Activated naive CD8-positive, alpha-beta T cell treated with anti-CD3 and anti-CD28 coated beads, Interleukin-2, amount 50 U/mL, for 16 hours (primary cell): ENCODE measurements around the gene MICAL3.

Source experiments
- DNase-seq: peaks from one replicate; pipeline ENCODE4 v3.0.0-alpha.2; 2020; ENCODE audit warnings: low read depth, low spot score

MICAL3 gene

DNA sequence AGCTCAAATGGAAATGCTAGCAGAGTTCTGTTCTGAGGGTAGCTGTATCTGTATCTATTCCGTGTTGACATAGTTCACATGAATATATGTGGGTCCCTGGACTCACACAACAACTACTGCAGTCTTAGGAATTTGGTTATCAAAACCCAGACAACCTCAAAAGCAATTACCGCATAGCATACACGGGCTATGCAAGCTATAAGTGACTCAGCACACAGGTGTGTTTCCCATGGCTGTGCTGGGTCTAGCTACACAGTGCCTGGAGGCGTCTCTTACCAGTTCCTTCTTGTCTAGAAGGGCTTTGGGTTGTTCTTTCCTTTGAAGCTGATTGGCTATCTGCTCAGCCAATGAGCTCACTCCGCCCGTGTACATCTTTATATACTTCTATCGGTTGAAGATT lies 151.9 kb downstream of the MICAL3 start:
- DNase-seq, result no peak

DNA sequence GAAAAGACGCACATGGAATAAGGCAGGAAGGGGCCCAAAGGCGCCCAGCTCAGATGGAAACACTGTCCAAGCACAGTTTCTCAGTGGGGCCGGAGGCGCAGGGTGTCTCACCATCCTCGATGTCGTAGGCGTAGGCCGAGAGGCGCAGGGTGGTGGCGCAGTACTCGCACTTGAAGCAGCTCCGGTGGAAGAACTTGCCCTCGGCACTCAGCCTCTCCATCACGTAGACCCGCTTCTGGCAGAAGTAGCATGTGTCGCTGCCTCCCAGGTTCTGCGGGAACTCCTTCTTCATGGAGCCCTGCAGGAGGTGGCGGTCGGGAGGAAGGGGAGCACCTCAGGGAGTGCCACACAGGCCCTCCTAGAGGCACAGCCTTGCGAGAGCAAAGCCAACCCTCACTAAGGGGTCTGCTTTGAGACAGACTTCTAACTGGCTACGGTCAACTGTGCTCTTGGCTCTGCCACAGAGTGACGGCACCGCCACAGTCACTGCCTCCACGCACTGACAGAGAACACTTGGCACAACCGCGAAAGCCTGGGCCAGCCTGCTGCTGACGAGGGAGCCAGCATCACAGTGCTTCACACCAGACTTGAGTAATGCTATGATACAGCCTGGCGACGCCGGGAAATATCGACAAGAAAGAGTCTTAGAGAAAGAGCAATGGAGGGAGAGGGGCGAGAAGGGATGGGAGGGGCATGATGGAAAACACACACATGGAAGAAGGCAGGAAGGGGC lies 152.5 kb downstream of the MICAL3 start:
- DNase-seq, result no peak

DNA sequence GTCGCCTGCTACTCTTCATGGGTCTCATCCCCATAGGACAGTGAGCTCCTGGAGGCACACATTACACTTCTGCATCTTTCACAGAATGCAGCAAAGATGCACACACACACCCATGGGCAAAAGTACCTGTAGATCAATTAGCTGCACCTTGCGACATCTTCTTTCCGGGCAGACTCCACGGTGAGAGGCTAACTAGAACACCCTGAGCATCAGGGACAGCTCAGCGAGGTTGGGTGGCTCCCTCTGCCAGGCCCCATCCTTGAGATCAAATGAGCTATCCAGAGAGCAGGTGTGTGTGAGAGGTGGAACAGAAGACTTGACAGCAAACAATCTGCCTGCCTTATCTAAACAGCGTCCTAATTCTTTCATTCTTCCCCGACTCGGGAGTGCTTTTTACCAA lies 154.0 kb downstream of the MICAL3 start:
- no peak for DNase-seq

DNA sequence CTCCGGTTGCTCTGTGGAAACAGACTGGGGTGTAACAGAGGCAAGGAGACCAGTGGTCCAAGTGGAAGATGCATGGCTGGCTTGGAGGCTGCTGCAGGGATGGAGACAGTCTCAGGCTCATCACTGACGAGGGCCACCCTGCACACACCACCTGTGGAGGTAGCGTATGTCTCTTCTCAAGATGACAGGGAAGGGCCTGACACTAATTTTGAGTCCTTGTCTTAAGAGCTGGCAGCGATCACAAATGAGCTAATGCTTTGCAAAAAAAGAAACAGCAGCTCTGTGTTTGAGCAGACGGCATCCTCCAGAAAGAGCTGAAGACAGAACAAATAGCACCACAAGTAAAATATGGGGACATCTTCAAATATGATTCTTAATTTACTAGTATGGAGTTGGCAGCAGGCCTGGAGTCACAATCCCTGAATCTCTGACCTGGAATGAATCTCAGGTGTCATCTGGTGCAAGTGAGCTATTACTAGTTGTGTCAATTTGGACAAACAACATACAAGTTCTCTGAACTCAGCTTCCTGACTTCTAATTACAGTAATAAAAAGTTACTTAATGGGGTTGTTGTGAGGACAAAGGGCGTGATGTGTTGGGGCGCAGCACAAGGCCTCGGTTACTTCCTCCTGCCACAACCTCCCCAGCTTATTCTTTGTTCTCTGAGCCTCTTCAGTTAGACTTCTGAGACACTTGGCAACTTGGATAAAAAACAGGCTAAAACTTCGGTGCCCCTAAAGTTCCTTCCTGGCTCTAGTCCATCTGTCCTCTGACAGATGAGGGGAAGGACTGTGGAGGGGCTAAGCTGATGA lies 154.9 kb downstream of the MICAL3 start:
- DNase-seq, result no peak

DNA sequence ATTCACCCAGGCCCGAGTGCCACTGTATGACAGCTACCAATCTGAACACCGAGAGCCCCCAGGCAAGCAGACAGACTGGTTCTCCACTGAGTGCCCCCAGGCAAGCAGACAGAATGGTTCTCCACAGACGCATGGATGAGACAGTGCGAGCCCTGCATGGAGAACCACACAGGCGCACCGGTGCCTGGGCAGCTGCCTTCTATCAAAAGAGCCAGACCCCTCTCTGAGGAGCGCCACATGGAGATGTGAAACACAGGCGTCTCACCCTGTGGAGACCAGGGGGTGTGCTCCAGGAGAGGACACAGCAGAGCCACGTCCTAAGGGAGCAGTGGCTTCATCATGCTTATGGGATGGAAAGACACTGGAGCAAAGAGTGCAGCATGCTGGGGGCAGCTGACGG lies 155.6 kb downstream of the MICAL3 start:
- no peak for DNase-seq

- no peak for DNase-seq
Measured at GRCh38 chr22:17867160-17867785, 157.1 kb downstream of the MICAL3 start.

DNA sequence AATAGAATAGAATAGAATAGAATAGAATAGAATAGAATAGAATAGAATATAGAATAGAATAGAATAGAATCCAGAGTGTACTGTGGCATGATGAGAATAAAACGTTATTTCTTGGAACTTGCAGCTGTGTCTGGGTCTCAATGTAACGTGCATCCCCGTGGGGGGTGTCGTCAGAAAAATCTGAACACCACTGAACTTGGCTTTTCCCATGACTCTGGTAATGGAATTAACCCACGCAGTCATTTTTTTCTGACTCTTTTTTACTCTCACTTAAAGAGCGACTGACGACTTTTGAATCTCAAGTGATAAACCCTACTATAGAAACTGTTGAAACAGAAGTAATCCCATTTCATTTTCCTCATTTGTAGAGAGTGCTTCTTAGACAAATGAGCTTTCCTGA lies 157.7 kb downstream of the MICAL3 start:
- DNase-seq, result no peak

GRCh38 chr22:17866127-17866526 lies 158.2 kb downstream of the MICAL3 start:
- no peak for DNase-seq

GRCh38 chr22:17865183-17866055 lies 158.9 kb downstream of the MICAL3 start:
- no peak for DNase-seq

DNA sequence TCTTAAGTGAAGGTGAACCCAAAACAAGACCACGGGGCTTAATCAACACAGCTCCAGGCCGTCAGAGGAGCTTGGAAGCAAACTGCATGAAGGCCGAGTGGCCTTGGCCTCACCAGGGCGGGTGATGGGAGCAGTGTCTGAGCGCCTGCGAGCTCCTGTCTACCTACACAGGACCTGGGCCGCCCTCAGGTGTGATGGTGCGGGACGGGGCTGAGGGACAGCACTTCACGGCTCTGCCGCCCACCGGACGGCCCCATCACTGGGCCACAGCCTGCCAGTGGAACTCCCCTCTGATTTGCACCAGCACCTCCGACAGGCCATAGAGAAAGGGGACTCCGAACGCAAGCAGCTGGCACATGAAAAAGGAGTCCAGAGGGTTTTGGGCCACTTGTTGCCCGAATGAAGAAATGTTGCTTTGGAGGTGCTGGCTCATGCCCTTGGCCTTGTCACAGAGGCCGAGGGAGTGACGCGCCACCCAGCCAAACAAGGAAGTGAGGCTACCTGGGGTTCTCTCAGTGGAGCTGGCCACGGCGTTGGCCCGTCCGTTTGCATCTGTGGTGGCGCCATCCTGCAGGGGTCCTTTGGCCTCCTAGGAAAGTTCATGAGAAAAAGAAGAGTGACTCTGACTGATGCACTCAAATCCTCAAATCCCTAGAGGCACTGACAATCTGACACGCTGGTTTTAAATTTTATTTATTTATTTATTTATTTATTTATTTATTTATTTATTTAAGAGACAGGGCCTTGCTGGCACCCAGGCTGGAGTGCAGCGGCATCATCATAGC lies 159.8 kb downstream of the MICAL3 start:
- no peak for DNase-seq

GRCh38 chr22:17862646-17863181 lies 161.6 kb downstream of the MICAL3 start:
- no peak for DNase-seq

DNA sequence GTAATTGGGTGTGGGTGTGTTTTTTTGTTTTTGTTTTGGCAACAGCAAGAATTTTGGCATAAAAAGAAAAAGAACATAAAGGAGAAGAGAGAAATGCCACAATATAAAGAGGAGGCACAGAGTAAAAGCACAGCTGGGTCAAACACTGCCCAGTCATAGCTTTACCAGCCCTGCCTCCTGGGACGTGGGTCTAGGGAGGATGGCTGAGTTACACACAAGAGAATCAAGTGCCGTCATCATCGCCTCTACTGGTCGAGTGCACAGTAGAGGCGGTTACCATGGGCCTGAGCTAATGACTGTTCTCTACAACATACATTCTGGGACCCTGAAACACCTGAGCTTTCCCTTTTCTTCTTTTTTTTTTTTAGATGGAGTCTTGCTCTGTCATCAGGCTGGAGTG lies 162.5 kb downstream of the MICAL3 start:
- no peak for DNase-seq

- no peak for DNase-seq
Measured at GRCh38 chr22:17860220-17860965, 164.0 kb downstream of the MICAL3 start.

GRCh38 chr22:17858033-17858432 lies 166.3 kb downstream of the MICAL3 start:
- DNase-seq, result no peak

GRCh38 chr22:17855572-17856290 lies 168.6 kb downstream of the MICAL3 start:
- no peak for DNase-seq

GRCh38 chr22:17853073-17853472 lies 171.3 kb downstream of the MICAL3 start:
- no peak for DNase-seq

- DNase-seq, result no peak
Measured at GRCh38 chr22:17851759-17852158, 172.6 kb downstream of the MICAL3 start.

DNA sequence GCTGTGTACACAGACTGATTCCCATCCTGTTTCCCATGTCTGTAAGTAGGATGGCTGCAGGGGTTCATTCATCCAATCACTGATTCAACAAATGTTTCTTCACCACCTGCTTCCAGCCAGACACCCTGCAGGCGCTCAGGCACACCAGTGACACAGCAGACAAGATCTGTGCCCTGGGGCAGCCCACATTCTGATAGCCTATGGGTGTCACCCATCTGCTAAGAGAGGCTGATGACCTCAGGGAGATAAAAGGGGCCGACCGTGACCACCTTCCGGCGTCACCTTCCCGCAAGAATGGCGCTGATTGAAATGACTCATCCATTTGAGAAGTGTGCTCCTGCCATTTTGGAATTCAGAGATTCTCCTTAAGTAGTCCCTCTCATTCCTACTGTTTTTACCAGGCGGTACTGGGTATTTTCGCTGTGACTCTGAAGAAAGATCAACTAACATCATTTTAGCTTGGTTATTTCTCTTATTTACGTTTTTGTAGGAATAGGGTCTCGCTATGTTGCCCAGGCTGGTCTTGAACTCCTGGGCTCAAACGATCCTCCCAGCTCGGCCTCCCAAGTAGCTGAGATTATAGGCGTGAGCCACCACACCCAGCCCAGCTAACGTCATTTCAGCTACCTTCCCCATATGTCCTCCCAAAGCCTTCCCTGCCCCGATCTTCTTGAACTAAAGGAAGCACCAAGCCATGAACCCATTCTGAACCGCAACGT lies 176.8 kb downstream of the MICAL3 start:
- no peak for DNase-seq
